GM19240 (cell line): ENCODE data around the gene GNG13.
"Not testable (repeated sequence)": the region's sequence is repeated elsewhere in the genome, so short reads cannot be mapped to it uniquely, and the experiment has no call there.

Source experiments
- DNase-seq: peaks from one replicate; pipeline ENCODE4 v3.0.0; 2011; ENCODE audit warnings: low spot score; ENCODE audit not compliant: insufficient read length

The GNG13 gene

GRCh38 chr16:763369-764183, 37.0 kb downstream of the GNG13 start:
- DNase-seq = no peak

GRCh38 chr16:762595-763268, 37.8 kb downstream of the GNG13 start:
- DNase-seq = no peak

GRCh38 chr16:761625-762513, 38.7 kb downstream of the GNG13 start:
- DNase-seq = no peak

- no peak for DNase-seq
Measured at GRCh38 chr16:760545-761343, 39.8 kb downstream of the GNG13 start, which contains the start of gene MSLN. TSS of gene MSLN (plus strand) at chr16:760734. CDS start at chr16:762681, 1,947 bp downstream.

- no peak for DNase-seq
Measured at GRCh38 chr16:760065-760464, 40.5 kb downstream of the GNG13 start.

- DNase-seq = no peak
Measured at GRCh38 chr16:759110-759910, 41.2 kb downstream of the GNG13 start.

- DNase-seq = no peak
Measured at GRCh38 chr16:756428-756827, 44.1 kb downstream of the GNG13 start.

- DNase-seq = no peak
Measured at GRCh38 chr16:754656-755055, 45.9 kb downstream of the GNG13 start.

GRCh38 chr16:754121-754607, 46.4 kb downstream of the GNG13 start:
- not testable (repeated sequence) for DNase-seq

- DNase-seq = no peak
Measured at GRCh38 chr16:752007-752312, 48.6 kb downstream of the GNG13 start.

GRCh38 chr16:751152-752006, 49.2 kb downstream of the GNG13 start:
- DNase-seq = no peak

- DNase-seq = no peak
Measured at GRCh38 chr16:750485-750884, 50.0 kb downstream of the GNG13 start.

- DNase-seq = no peak
Measured at GRCh38 chr16:749010-749409, 51.5 kb downstream of the GNG13 start.
